ENCODE data around the gene BRCC3.
"Not testable (repeated sequence)": the region's sequence is repeated elsewhere in the genome, so short reads cannot be mapped to it uniquely, and the experiment has no call there.

The BRCC3 gene

GRCh38 chrX:155061760-155062159, 9.5 kb upstream of the BRCC3 start:
- DNase-seq = no peak

- DNase-seq = no peak
These were observed 6.1 kb upstream of the BRCC3 start for GRCh38 chrX:155065035-155065734.

DNA sequence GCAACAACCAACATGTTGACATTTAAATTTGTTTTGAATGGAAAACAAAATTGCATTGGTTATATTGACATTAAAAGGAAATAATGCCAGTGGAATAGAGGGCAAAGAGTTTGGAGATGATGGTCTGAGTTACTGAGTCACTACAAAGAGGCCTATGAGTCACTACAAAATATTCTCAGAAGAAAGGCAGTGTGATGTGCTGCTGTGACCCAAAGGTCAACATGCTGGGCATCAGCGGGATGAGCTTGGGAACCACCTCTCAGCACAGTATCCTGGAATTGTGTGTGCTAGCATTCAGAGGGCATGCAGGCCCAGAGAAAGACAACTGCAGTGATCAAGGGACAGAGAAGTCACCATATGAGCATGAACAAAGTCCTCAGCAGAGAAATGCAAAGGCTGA, 3.1 kb upstream of the BRCC3 start:
- no peak for DNase-seq

DNA sequence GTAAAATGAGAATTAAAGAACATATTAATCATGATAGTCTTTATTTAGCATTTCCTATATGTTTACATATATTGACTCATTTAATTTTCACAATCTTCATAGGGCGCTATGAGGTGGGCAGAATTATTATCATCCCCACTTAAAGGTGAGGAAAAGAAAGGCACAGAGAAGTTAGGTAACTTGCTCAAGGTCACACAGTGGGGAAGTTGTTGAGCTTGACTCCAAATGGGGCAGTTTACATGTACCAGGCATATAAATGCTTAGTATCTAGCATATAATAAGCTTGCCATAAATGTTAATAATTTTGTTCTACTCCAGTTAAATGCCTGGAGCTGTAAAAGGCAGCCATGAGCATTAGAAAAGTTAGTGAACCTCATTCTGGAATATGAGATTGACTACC, 1.9 kb upstream of the BRCC3 start:
- DNase-seq = no peak

DNA sequence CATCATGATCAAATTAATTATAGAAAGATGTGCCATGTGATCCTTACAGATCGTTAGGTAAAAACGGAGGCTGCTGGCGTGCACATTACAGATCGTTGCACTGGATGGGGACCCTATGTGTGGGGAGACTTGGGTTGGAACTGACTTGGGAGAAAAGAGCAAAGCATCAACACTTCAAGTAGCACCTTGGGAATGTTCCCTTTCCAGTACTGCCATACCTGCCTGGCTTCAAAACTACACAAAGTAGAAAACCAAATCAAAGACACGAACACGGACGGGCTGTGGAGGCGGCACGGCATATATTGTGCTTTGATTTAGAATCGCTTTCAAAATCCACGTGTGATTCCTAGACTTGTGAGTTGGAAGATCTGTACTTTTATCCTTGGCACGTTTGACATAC, 1.3 kb upstream of the BRCC3 start:
- DNase-seq = no peak

- DNase-seq = no peak
These were observed 689 bp upstream of the BRCC3 start for GRCh38 chrX:155070663-155070974.

DNA sequence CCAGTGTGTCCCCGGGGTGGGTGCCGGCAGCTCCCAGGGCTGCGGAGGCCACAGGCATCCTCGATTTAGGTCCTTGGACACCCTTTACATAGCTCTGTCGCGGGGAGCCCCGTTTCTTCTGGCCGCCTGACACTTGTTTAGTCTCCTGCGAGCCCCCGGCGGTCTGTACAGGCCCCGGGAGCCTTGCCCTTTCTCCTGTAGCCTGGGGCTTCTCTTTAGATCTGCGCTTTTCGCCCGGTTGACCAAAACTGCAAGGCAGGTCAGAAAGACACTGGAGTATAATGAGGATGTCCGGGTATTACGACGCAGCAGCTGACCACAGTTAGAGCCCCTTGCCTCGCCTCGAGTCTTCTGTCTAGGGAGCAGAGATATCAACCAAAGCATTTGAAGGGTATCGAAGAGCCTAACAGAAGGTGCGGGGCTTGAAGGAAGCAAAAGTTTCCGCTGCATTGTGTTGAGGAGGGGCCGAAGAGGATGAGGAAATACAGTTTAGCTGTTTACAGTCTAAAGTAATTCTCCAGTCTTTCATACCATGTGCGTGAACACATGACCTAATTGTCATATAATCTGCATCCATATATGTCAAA, 479 bp downstream of the BRCC3 start:
- no peak for DNase-seq

- peak; percentile 50 for DNase-seq
These were observed 15.0 kb downstream of the BRCC3 start for GRCh38 chrX:155086202-155086840.

DNA sequence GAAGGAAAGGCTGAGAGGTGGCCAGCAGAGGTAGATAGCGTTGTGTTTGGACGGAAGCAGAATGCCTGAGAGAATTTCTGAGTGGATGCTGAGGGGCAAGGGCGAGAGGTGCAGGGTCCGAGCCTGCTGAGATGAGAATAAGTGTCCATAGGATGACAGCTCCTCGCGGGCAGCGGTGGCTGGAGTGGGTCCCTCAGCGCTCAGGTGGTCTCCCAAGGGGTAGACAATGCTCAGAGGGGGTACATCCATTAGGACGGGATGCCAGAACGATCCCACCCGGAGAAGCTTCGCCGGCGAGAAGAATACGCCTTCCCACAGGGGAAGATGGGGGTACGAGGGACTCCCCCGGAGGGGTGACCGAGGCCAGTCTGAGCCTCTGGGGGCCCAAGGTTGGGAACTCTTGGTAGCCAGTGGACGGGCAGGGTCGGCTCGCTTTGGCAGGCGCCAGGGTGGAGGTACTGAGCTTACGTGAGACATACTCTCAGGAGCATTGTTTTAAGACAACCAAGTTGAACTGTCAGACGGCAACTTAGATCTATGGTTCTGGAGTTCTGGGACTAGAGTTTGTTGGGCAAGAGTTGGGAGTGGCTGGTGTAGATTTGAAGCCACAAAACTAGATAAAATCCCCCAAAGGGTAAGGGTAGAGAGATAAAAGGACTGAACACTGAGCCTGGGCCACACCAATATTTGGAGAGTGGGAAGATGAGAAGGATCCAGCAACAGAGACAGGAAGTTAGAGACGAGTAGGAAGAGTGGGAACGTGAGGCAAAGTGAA, 15.8 kb downstream of the BRCC3 start:
- DNase-seq = no peak

DNA sequence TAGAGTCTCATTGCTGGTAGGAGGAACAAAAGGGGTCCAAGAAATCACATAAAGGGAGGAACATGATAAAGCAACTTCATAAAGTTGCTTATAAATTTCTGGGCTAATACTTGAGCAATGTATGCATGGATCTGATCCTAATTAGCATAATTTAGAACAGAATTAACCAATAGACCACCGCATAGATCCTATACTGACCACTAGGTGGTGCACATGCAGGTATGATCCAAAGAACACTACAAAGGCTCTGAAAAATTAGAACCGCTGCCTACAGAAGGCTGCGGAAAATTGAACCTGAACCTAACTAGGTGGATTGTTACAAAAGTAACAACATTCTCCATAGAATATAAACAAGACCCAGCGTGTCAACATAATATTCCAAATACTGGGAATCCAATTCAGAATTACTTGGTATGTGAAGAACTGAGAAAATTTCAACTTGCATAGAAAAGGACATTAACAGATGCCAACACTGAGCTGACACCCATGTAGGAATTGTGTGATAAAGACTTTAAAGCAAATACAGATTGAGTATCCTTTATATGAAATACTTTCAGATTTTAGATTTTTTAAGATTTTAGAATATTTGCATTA, 23.3 kb downstream of the BRCC3 start:
- peak; percentile 23 for DNase-seq

DNA sequence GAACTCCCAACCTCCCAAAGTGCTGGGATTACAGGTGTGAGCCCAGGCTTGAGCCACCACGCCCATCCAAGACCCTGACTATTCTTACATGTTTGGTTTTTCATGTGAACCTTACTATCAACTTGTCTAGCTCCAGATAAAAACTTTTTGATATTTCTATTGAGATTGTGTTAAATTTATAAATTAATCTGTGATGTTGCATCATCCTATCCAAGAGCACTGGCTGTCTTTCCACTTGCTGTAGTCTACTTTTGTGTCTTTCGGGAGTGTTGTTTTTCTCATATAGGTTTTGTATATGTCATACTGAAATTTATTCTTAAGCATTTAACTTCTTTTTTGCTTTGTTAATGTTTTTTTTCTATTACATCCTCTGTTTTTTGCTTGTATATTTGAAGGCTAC, 34.6 kb downstream of the BRCC3 start:
- no peak for DNase-seq

DNA sequence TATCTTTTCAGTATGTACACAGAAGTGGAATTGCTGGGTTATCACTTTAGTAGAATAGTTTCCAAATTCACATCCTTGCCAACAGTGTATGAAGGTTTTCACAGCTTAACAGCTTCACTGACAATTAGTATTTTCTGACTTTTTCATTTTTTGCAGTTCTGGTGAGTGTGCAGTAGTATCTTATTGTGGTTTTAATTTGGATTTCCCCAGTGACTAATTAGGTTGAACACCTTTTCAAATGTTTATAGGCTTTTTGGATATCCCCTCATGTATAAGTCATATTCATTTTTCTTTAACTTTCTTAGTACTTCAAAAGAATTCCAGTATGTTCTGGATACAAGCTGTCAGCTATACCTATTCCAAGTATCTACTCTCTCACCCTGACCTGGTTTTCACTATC, 37.1 kb downstream of the BRCC3 start:
- DNase-seq = no peak

GRCh38 chrX:155112171-155112570, 40.9 kb downstream of the BRCC3 start:
- no peak for DNase-seq

DNA sequence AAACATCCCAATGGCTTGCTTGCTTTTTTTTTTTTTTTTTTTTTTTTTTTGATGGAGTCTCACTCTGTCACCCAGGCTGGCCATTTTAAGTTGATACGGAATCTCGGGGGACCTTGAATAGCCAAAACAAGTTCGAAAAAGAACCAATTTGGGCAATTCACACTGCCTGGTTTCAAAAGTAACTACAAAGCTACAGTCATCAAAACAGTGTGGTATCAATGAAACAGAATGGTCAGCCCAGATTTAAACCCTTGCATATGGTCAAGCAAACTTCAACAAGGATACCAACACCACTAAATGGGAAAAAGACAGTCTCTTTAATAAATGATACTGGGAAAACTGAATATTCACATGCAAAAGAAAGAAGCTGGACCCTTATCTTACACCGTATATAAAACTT, 41.8 kb downstream of the BRCC3 start:
- no peak for DNase-seq

DNA sequence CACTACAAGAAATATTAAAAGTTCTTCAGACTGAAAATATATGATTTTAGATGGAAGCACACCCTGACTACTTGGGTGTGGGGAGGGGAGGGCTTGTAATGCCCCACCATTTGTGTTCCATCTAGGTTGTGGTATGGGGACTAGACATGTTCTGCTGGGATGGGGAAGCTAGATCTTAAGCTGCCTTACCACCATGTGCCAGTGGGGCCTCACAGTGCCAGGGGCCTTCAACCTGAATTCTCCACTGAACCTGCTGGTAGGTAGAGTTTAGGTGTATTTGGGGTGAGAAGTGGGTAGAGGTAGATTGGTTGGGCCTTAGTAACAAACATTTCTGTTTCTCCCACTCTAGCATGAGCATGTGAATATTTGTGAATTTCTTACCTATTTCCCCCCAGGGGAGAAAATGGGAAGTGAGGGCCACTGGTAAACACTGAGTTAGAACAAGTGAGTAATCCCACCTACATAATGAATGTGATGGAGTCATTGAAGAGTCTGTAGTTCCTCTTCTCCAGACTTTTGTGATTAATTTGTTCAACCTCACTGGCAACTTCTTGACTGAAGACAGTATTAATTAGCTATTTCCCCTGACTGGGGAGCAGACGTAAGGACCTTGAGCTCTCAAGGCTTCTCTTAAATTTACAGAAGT, 44.0 kb downstream of the BRCC3 start:
- DNase-seq = no peak

DNA sequence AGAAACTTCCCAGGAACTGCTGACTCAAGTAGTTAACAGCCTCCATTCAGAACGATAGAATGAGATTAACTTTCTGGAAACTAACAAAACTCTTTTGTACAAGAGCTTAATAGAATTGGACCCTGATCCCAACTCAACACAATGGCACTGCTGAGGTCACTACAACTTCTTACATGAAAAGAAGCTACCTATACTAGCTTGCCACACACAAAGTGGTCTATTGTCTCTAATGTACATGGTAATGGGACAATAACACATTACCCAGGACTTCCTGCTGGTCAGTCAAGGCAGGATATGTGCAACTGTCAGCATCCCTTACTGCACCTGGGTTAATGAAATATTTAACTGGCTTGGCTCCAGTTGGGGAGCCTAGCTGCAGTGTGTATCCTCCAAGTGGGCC, 56.2 kb downstream of the BRCC3 start:
- no peak for DNase-seq

- no peak for DNase-seq
These were observed 56.6 kb downstream of the BRCC3 start for GRCh38 chrX:155127940-155128339.

- DNase-seq = no peak
These were observed 60.8 kb downstream of the BRCC3 start for GRCh38 chrX:155132110-155132509.

- no peak for DNase-seq
These were observed 62.9 kb downstream of the BRCC3 start for GRCh38 chrX:155134255-155134654.

GRCh38 chrX:155143959-155144548, 72.7 kb downstream of the BRCC3 start:
- no peak for DNase-seq

DNA sequence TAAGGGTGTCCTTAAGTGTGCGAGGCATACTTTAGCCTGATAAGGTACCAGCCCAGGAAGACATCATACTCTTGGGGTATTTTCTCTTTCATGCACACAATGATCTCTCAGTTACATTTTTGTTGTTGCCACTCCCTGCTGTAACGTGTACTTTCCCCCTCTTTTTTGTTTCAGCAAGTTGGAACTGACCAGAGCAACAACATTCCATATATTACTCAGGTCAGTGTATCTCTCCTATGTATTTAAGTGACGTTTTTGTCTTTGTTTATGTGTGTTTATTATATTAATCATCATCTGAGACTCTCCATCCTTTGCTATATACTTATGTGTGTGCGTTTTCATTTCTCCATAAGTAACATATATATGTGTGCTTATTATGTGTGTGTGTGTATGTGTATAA, 73.6 kb downstream of the BRCC3 start:
- no peak for DNase-seq

- DNase-seq = not testable (repeated sequence)
These were observed 76.3 kb downstream of the BRCC3 start for GRCh38 chrX:155147612-155148011.

GRCh38 chrX:155148166-155148565, 76.9 kb downstream of the BRCC3 start:
- DNase-seq = not testable (repeated sequence)

Measured in stimulated activated CD4-positive, alpha-beta T cell treated with anti-CD3 and anti-CD28 coated beads, Interleukin-15, amount 100 ng/mL, for 24 hours (primary cell).